ENCODE data around the gene PDE8A. TPM values are rescaled to one million over a fixed set of nuclear protein-coding genes. Genes with fewer than 3 reads are reported as not detected.

Gene PDE8A
- total RNA-seq, 1 donor from 2014 or later: 28.8 TPM

GRCh38 chr15:85088300-85088699, 106.6 kb downstream of the PDE8A start:
- H3K4me1 Mint-ChIP-seq (ENCODE audit: low read depth): no peaks in the 10 kb centered on the region
- DNase-seq (ENCODE audit: low spot score, unreplicated experiment): no peak

GRCh38 chr15:85089929-85090597, 108.4 kb downstream of the PDE8A start:
- Mint-ChIP-seq H3K27me3 (no peaks in the 10 kb centered on the region), H3K4me3 (ENCODE audit: low read depth) (no peak overlapping the region), H3K36me3 (ENCODE audit: insufficient read depth) (peaks cover 18% of the 10 kb centered on the region), H3K27ac (no peak overlapping the region), H3K4me1 (ENCODE audit: low read depth) (no peaks in the 10 kb centered on the region), H3K9me3 (ENCODE audit: low read depth) (no peaks in the 10 kb centered on the region)
- TF ChIP-seq CTCF (IDR thresholded peaks at IDR 0.05; ENCODE audit: unreplicated experiment): no peak
- no peak for DNase-seq (ENCODE audit: low spot score, unreplicated experiment)

More at GRCh38 chr15:85088300-85088699, 106.6 kb downstream of the PDE8A start:
- Mint-ChIP-seq H3K27me3 (no peaks in the 10 kb centered on the region), H3K4me3 (ENCODE audit: low read depth) (no peak overlapping the region), H3K27ac (no peak overlapping the region), H3K36me3 (ENCODE audit: insufficient read depth) (peaks cover 9% of the 10 kb centered on the region), H3K9me3 (ENCODE audit: low read depth) (no peaks in the 10 kb centered on the region)
- TF ChIP-seq CTCF (IDR thresholded peaks at IDR 0.05; ENCODE audit: unreplicated experiment): no peak

- TF ChIP-seq CTCF (IDR thresholded peaks at IDR 0.05; ENCODE audit: unreplicated experiment): no peak
- H3K4me3 Mint-ChIP-seq (ENCODE audit: low read depth): no peak overlapping the region
- H3K27me3 Mint-ChIP-seq: no peaks in the 10 kb centered on the region
- H3K27ac Mint-ChIP-seq: no peak overlapping the region
- DNase-seq (ENCODE audit: low spot score, unreplicated experiment): no peak
- no peaks in the 10 kb centered on the region for H3K4me1 Mint-ChIP-seq (ENCODE audit: low read depth)
- no peaks in the 10 kb centered on the region for H3K9me3 Mint-ChIP-seq (ENCODE audit: low read depth)
- H3K36me3 Mint-ChIP-seq (ENCODE audit: insufficient read depth): peaks cover 18% of the 10 kb centered on the region
Measured at GRCh38 chr15:85091990-85092389, 110.3 kb downstream of the PDE8A start.

- Mint-ChIP-seq H3K4me3 (ENCODE audit: low read depth) (no peak overlapping the region), H3K27me3 (no peaks in the 10 kb centered on the region), H3K36me3 (ENCODE audit: insufficient read depth) (peaks cover 12% of the 10 kb centered on the region), H3K27ac (no peak overlapping the region), H3K4me1 (ENCODE audit: low read depth) (no peaks in the 10 kb centered on the region), H3K9me3 (ENCODE audit: low read depth) (no peaks in the 10 kb centered on the region)
- no peak for DNase-seq (ENCODE audit: low spot score, unreplicated experiment)
- no peak for TF ChIP-seq CTCF (IDR thresholded peaks at IDR 0.05; ENCODE audit: unreplicated experiment)
Measured at GRCh38 chr15:85094685-85095084, 113.0 kb downstream of the PDE8A start.

GRCh38 chr15:85095566-85095965, 113.9 kb downstream of the PDE8A start:
- H3K27me3 Mint-ChIP-seq: no peaks in the 10 kb centered on the region
- no peak overlapping the region for H3K27ac Mint-ChIP-seq
- no peaks in the 10 kb centered on the region for H3K4me1 Mint-ChIP-seq (ENCODE audit: low read depth)
- H3K9me3 Mint-ChIP-seq (ENCODE audit: low read depth): no peaks in the 10 kb centered on the region
- DNase-seq (ENCODE audit: low spot score, unreplicated experiment): no peak
- H3K4me3 Mint-ChIP-seq (ENCODE audit: low read depth): no peak overlapping the region
- TF ChIP-seq CTCF (IDR thresholded peaks at IDR 0.05; ENCODE audit: unreplicated experiment): no peak
- H3K36me3 Mint-ChIP-seq (ENCODE audit: insufficient read depth): peaks cover 15% of the 10 kb centered on the region

All from progenitor cell of endocrine pancreas (in vitro differentiated cells).